ENCODE results near the gene GLRX5.

The GLRX5 gene

DNA sequence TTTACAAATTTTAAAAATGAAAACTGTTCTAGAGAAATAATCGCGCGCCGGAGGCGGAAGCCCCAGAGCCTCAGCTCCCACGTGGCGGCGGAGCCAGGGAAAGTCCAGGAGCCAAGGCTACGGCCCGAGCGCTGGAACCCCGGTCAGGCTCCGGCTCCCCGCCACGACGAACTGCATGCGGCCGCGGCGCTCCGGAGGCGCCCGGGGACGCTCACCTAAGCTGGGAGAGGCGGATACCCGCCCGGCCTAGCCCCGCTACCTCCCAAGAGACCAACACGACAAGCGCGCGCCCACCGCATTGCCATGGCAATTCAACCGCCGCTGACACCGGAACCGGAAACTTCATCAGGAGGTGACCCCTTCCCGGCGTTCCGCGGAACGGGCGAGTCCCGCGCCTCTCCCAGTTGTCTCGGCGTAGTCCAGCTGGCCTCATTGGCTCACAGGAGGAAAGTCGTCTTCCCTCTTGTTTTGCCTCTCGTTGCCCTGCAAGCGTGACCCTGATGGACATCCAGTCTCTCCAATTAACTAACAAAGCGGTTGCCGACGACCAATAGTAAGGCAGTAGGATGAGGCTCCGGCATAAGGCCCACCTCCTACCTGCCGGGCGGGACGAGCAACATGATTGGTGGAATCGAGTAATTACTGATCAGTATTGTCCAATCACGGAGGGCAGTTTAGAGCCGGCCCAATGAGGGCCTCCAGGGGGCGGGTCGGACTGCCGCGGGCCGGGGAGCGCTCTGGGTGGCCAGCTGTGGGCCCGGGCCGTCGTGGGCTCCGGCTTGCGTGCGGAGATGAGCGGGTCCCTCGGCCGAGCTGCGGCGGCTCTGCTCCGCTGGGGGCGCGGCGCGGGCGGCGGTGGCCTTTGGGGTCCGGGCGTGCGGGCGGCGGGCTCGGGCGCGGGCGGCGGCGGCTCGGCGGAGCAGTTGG lies at the start of gene GLRX5:
Gene GLRX5 (plus strand): TSS at position 752 of the 927 bp plus-strand sequence. CDS start 40 bp downstream, at position 792.
- peak; percentile 100 for DNase-seq

DNA sequence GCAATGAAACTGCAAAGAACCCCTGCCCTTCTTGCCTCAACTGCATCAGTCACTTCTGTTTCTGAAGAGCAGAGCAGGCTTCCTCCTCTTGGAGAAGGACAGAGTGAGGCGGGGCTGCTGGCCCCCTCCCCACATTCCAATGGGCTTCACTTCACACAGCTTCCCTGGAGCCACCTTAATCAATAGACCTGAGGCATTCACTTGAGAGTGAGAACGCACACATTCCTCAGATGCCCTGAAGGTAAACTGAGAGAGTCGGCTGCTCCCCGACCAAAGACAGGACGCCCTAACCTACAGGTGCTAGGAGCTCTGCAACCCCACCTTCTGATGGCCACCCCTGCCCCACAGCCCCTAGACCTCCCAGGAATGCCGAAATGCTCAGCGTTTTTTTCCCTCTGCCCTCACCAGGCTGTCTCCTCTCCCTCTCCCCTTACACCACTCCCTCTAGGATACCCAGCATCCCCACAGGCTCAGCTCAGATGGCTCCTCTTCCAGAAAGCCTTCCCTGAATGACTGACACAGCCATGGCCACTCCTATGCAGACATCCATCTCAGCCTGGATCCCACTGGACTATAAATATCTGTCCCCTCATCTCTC lies 49.5 kb upstream of the GLRX5 start:
- DNase-seq: no peak

DNA sequence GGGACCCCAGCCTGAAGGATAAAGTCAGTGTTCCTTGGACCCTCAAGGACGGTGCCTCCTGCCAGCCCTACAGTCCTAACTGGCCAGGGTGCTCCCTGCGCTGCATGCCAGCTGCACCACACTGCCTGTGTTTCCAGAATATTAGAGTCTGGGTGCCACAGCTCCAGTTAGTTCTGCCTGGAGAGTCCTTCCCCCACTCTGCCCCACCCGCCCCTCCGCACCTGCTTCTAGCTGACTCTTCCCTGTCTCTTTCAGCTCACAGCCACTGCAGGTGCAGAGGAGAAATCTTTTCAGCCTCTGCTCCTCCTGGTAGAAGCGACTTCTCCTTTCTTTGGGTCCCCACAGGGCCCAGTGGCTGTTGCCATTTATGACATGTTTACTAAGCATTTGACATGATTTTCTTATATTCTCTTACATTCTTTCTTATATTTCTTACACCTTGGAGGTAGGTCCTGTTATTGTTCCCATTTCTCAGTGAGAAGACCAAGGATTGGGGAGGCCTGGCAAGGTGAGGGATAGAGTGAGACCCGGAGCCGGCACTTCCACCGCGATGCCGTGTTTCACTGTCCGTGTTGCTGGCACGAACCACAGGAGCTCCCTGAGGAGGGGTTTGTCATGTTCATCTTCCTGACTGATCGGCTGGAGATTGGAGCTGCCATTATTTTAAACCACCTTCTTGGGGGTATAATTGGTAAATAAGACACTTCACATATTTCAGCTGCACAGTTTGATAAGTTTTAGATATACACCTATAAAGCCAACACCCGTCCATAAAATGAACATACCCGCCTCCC lies 47.8 kb upstream of the GLRX5 start:
- DNase-seq: no peak

DNA sequence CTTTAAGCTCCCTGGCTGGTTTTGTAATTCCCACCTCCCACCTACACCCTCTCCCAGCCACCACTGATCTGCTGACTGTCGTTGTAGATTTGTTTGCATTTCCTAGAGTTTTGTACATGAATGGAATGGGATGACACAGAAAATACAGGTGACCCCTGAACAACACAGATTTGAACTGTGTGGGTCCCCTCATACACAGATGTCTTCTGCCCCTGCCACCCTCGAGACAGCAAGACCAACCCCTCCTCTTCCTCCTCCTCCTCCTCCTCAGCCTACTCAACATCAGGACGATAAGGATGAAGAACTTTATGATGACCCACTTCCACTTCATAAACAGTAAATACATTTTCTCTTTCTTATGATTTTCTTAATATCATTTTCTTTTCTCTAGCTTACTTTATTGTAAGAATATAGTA lies 47.2 kb upstream of the GLRX5 start:
- no peak for DNase-seq

DNA sequence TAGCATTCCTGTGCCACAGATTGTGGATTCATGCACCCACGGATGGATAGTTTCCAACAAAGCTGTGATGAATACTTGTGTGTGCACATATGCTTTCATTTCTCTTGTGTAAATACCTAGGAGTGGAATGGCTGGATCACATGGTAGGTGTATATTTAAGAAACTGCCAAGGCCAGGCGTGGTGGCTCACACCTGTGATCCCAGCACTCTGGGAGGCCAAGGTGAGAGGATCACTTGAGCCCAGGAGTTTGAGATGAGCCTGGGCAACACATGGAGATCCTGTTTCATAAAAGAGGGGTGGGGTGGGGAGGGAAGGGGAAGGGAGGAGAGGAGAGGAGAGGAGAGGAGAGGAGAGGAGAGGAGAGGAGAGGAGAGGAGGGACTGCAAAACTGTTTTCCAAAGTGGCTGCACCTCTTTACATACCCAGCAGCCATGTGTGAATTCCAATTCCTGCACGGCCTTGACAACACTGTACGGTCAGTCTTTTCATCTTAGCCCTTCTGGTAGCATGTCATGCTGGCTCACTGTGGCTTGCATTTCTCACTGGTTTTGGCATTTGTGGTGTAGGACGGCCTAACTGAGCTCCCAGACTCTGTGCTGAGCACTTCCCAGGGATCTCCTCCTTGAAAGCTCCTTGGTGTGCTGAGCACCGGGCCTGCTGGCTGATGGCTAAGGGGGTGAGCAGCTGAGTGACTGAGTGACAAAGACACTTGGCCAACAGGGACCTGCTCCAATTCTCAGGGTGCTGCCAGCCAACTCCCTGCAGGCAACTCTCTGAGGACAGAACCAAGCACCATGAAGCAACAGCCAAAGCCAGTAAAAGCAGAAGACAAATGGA lies 46.3 kb upstream of the GLRX5 start:
- no peak for DNase-seq

DNA sequence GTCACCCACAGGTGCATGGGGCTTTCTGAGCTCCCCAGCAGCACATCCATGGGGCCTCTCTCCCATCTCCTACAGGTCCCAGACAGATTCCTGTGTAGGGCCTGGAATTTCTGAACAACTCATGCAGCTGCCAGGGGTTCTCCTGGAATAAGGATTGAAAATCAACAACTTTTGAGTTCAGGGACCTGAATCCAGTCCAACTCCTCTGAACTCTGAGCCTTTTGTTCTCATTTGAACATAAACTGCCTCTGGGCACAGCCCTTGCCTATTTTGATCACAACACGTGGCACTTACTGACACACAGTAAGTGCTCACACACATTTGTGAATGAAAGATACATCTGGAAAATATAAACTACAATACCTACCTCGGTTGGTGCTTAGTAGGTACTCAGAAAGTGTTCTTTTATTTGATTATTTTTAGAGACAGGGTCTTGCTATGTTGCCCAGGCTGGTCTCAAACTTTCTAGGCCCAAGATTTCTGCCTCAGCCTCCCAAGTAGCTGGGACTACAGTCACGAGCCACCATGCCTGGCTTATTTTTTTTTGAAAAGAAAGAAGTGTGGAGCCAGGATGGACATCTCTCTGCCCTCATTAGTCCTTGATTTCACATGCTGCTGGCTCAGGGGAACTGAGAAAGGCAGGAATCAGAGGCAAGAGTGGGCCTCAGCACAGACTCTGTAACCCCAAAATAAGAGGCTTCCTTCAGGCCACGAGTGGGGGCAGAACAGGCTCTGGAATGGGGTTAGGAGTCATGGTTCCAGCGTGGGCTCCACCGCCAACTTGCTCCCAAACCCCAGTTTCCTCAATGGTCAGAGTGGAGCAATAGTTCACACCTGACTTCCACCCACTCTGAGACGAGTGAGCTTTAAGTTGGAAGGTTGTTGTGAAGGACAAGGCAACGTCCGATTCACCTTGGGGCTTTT lies 45.4 kb upstream of the GLRX5 start:
- DNase-seq: no peak

DNA sequence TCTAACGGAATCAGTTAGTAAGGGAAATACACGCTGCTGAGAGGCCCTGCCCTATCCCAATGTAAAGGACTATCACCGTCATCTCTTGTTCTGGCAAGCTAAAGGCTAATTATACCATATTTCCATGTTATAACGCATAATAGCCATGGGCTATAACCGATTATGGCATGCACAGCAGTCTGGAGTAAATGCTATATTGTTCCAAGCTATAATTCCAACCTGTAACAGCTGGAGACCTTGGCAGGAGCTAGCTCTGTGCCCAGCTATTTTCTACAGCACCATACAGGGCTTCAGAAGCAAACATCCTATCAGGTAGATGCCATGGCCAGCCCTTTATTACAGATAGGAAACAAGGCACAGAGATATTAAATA lies 44.7 kb upstream of the GLRX5 start:
- no peak for DNase-seq

DNA sequence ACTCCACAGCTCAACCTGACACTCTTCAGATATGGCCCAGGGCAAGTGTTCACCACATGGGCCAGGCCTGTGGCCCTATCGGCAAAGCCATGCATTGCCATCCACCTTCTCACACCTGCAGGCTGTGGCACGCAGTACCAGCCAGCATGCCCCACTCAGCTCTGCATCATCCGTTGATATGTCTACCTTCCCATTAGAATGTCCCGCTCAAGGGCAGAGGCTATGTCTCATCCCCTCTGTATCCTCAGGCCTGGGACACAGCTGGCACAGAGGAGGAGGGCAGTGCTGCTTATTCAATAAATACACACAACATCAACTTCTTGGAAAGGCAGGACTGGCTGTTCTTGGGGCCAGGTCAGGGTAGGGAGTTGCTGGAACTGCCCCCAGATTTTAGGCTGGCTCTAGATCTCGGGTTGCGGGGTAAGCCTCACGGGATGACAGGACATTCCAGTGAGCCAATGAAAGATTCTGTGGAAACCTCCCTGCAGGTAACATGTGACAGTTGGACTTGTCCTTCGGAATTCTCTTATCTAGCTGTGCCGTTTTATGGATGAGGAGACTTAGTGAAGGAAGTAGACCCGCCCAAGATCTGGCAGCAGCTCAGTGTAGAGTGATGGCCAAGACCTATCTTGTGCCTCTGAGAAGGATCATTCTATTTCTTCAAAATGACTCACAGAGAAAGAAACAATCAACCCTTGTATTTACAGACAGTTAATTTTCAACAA lies 44.0 kb upstream of the GLRX5 start:
- no peak for DNase-seq

DNA sequence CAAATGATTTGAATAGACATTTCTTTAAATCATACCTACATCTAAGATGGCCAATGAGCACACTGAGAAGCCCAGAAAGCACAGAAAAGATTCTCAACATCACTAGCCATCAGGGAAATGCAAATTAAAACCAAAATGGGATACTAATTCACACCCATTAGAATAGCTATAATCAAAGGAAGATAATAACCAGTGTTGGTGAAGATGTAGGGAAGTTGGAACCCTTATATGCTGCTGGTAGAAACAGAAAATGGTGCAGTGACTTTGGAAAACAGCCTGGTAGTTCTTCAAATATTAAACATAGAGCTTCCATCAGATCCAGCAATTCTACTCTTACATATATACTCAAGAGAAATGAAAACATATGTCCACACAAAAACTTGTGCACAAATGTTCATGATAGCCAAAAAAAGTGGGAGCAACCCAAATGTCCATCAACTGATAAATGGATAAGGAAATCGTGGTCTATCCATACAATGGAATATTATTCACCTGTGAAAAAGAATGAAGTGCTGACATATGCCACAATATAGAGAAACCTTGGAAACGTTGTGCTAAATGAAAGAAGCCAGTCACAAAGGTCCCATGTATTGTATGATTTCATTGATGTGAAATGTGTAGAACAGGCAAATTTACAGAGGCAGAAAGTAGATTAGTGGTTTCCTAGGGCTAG lies 42.8 kb upstream of the GLRX5 start:
- no peak for DNase-seq

DNA sequence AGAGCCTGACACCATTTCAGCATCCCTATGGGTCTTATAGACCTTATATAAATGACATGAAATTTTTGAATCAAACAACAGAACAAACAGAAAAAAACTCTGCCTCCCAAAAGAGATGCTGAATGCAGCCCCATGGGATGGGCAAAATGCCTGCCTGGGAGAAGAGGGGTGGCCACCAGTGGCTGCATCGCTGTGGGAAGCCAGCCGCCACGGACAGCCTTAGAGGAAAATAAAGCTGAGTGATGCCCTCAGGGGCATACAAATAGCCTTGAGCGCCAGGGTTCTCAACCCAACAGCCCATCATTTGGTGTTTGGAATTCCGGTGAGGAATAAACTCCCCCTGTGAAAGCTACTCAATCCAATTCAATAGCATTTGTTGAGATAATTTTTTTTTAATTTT lies 41.3 kb upstream of the GLRX5 start:
- DNase-seq: no peak

DNA sequence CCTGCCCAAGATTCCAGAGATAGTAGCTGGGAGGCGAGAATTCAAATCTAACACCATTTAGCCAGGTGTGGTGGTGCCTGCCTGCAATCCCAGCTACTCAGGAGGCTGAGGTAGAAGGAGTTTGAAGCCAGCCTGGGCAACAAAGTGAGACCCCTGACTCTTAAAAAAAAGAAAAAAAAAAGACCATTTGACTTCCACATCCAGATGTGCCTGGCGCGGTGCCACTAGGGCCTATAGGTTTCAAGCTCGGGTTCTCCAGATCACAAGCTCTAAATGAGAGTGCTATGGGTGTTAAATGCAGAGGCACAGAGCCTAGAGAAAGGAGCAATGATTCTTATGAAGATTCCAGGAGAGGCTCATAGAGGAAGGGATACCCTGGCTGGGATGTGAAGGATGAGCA lies 40.9 kb upstream of the GLRX5 start:
- no peak for DNase-seq

DNA sequence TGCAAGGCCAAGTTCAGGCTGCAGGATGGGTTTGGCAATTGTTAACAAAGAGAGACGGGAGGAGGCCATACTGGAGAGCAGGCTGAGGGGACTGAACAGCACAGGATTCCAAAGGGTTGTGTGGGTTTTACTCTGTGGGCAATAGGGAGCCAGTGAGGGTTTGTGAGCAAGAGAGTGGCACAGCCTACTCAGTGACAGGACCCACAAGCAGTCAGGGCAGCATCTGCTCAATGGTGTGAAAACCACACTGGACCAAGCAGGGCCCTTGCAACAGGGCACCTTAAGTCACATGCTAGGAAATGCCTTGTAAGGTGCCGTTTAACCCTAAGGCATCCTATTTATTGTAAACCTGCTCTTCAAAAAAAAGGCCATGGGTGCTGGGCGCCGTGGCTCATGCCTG lies 40.4 kb upstream of the GLRX5 start:
- DNase-seq: no peak

DNA sequence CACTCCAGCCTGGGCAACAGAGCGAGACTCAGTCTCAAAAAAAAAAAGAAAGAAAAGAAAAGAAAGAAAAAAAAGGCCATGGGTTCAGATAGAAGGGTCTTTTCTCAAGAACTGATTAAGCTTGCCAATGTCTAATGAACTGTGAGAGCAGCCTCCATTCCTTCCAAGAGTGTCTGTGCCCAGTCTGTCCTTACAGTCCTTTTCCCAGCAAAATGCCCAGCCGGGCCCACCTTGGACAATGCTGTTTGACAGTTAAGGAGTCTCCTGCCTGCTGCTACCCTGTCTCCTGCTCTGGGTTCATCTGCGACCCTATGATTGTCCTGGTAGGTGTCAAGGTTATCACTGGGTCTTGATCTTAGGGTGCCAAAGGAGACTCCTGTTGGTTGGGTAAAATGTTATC lies 39.8 kb upstream of the GLRX5 start:
- DNase-seq: no peak

DNA sequence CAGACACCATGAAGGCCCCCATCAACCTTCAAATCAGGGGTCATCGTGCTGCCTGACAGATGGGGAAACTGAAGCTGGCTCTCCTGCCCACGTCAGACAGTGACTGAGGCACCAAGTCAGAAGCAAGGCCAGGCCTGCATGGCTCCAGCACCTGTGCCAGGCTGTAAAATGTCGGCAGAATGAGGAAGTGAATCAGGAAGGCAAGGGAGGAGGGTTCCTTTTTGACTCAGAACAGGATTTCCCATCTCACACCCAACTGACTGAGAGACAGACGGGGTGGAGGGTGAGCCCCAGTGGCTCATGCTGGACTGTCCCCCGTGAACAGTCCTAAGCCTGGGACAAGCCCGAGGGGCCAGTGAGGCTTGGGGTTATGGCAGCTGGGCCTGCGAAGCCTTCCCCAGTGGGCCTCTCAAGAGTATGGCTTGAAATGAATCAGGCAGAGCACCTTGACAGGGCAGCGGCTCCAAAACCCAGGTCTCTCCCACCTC lies 39.3 kb upstream of the GLRX5 start:
- DNase-seq: no peak

DNA sequence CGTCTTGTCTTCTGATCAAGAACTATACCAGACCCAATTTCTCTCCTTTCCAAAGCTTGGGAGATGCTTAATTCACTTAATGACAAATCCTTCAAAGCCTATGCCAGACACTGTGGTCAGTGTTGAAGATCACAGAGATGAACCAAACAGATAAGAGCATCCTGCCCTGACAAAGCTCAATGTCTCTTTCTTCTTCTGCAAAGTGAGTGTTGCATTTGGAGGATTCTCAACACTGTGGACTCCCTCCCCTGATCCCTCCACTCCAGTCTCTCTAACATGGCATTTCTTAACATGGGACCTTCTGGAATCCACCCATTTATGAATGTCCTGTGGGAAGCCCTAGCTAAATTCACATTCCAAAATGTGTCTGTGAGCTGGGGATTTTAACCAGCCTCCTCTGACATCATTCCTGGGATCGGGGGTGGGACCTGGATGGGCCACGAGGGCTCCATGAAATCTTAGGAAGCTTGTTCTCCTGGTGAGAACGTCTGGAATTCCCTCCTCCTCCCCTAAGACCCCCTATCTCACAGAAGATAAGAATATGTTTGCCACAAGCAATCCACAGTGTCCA lies 38.7 kb upstream of the GLRX5 start:
- no peak for DNase-seq

DNA sequence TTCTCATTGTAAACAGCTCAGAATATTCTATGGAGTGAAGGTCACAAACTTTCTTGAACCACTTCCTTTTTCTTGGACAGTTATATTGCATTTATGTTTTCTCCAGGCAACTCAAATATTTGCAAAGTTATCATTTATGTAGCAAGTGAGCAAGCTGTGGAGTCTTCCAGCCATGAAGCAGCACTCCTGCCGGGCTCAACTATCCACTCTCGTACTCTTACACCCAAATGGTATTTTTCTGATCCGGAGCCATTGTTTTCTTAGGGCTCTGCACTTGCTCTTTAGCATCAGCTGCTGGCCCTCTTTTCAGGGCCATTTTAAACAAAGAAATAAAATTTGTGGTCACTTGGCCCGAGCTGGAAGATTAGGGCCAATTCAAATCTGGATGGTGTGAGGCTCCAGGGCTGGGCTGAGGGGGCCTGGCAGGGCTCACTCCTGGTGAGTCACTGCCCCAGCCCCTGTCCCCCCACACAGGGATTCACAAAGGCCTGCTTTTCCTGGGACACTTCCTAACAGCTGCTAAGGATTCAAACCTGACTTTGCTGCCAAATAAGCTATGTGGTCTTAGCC lies 38.1 kb upstream of the GLRX5 start:
- DNase-seq: peak; percentile 85

DNA sequence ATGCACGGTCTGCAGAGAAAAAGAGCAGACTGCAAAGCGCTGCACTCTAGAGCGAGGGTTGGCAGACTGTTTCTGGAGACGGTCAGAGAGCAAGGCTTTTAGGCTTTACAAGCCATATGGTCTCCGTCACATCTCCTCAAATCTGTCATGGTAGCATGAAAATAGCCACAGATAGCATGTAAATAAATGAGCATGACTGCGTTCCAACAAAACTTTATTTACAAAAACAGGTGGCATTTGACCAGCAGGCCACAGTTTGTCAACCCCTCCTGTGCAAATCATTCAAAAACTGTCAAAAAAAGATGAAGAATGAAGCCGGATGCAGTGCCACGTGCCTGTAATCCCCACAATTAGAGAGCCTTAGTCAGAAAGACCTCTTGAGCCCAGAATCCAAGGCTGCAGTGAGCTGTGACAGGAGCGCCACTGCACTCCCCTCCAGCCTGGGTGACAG lies 37.3 kb upstream of the GLRX5 start:
- DNase-seq: no peak

DNA sequence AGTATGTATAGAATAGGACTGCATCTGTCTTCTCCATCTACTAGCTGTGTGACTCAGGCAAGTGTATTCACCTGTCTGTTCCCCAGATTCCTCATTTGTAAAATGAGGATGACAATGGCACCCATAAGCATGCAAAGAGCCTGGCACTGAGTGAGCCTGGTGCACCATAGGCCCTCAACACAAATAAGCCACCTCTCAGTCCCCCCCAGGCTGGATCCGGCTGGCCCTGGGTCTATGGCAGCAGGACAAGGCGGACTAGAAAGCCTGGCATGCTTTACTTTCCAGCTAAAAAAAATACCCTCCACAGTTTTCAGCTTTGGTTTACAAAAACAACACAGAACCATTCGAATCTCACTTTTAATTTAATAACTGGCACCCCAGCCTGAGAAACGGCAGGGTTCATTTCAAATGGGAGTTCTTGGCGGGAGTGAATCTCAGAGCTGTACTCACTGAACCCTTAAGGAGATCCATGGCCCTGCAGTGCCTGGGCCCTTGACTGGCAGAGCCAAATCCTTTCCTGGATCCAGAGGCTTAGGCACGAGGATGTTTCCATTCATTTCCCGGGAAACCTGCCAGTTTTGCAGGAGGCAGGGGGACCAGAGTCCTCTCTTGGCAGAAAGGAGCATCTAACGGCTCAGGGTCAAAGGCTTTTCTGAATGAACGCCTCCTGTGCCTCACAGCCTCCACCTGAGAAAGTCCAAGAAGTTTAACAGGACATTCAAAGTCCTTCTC lies 36.1 kb upstream of the GLRX5 start:
- DNase-seq: peak; percentile 81

DNA sequence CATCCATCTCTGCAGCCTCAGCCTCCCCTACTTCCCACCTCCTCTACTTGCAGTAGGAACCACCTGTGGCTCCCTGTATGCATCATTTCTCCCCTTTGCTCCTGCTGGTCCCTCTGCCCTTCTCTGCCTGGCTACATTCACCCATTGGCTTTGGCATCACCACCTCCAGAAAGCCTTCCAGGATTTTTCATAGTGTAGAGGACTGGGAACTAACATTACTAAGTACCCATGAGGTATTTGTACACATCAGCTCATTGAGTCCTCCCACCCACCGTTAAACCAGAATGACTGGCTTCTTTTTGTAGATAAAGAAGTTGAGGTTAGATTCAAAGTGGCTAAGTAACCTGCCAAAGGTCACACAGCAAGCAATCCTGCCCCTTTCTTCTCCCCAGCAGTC lies 35.5 kb upstream of the GLRX5 start:
- DNase-seq: no peak

All from right hindlimb (tissue), 1 donor.